ENCODE results near the gene NUDT3. TPM values are rescaled to one million over a fixed set of nuclear protein-coding genes. Genes with fewer than 3 reads are reported as not detected.
A peak's percentile ranks its signal among the peaks of the same experiment; 100 is the strongest.
"Not testable (repeated sequence)": the region's sequence is repeated elsewhere in the genome, so short reads cannot be mapped to it uniquely, and the experiment has no call there.

NUDT3 gene
- total RNA-seq, 1 donor from 2014 or later, result 20.0 TPM

- H3K9me3 Mint-ChIP-seq; intact Hi-C loops (cut with micrococcal nuclease); H3K27ac Mint-ChIP-seq; H3K4me1 Mint-ChIP-seq (ENCODE audit: low read depth); H3K27me3 Mint-ChIP-seq (ENCODE audit: insufficient read depth); H3K4me3 Mint-ChIP-seq; H3K36me3 Mint-ChIP-seq (ENCODE audit: low read depth); DNase-seq (ENCODE audit: low spot score): not testable (repeated sequence)
These were observed 64.9 kb downstream of the NUDT3 start for GRCh38 chr6:34327313-34328205.

GRCh38 chr6:34325633-34326032 is 66.8 kb downstream of the NUDT3 start:
- Mint-ChIP-seq H3K27ac (no peak overlapping the region), H3K9me3 (no peaks in the 10 kb centered on the region), H3K4me1 (ENCODE audit: low read depth) (no peaks in the 10 kb centered on the region), H3K36me3 (ENCODE audit: low read depth) (no peaks in the 10 kb centered on the region), H3K27me3 (ENCODE audit: insufficient read depth) (no peaks in the 10 kb centered on the region), H3K4me3 (no peak overlapping the region)
- intact Hi-C loops (cut with micrococcal nuclease), result no loop called here
- no peak for DNase-seq (ENCODE audit: low spot score)

- Mint-ChIP-seq H3K36me3 (ENCODE audit: low read depth) (no peaks in the 10 kb centered on the region), H3K27me3 (ENCODE audit: insufficient read depth) (no peaks in the 10 kb centered on the region), H3K4me1 (ENCODE audit: low read depth) (no peaks in the 10 kb centered on the region), H3K9me3 (no peaks in the 10 kb centered on the region), H3K4me3 (no peak overlapping the region), H3K27ac (no peak overlapping the region)
- intact Hi-C loops (cut with micrococcal nuclease), result no loop called here
- no peak for DNase-seq (ENCODE audit: low spot score)
These were observed 67.6 kb downstream of the NUDT3 start for GRCh38 chr6:34324738-34325444.

GRCh38 chr6:34324221-34324620 is 68.2 kb downstream of the NUDT3 start:
- H3K4me3 Mint-ChIP-seq; intact Hi-C loops (cut with micrococcal nuclease); H3K4me1 Mint-ChIP-seq (ENCODE audit: low read depth); H3K36me3 Mint-ChIP-seq (ENCODE audit: low read depth); H3K27ac Mint-ChIP-seq; H3K9me3 Mint-ChIP-seq; DNase-seq (ENCODE audit: low spot score); H3K27me3 Mint-ChIP-seq (ENCODE audit: insufficient read depth): not testable (repeated sequence)

- peaks cover 15% of the 10 kb centered on the region for H3K4me1 Mint-ChIP-seq (ENCODE audit: low read depth)
- H3K27me3 Mint-ChIP-seq (ENCODE audit: insufficient read depth), result no peaks in the 10 kb centered on the region
- intact Hi-C loops (cut with micrococcal nuclease), result no loop called here
- H3K36me3 Mint-ChIP-seq (ENCODE audit: low read depth), result no peaks in the 10 kb centered on the region
- H3K27ac Mint-ChIP-seq, result no peak overlapping the region
- no peaks in the 10 kb centered on the region for H3K9me3 Mint-ChIP-seq
- no peak for DNase-seq (ENCODE audit: low spot score)
- H3K4me3 Mint-ChIP-seq, result no peak overlapping the region
These were observed 69.2 kb downstream of the NUDT3 start for GRCh38 chr6:34323300-34323699.

- peaks cover 19% of the 10 kb centered on the region for H3K4me1 Mint-ChIP-seq (ENCODE audit: low read depth)
- H3K27me3 Mint-ChIP-seq (ENCODE audit: insufficient read depth), result no peaks in the 10 kb centered on the region
- DNase-seq (ENCODE audit: low spot score), result no peak
- intact Hi-C loops (cut with micrococcal nuclease), result no loop called here
- no peaks in the 10 kb centered on the region for H3K36me3 Mint-ChIP-seq (ENCODE audit: low read depth)
- no peak overlapping the region for H3K4me3 Mint-ChIP-seq
- no peaks in the 10 kb centered on the region for H3K9me3 Mint-ChIP-seq
- H3K27ac Mint-ChIP-seq, result no peak overlapping the region
These were observed 69.7 kb downstream of the NUDT3 start for GRCh38 chr6:34322732-34323131.

- Mint-ChIP-seq H3K27ac (no peak overlapping the region), H3K9me3 (no peaks in the 10 kb centered on the region), H3K4me1 (ENCODE audit: low read depth) (peaks cover 27% of the 10 kb centered on the region), H3K27me3 (ENCODE audit: insufficient read depth) (no peaks in the 10 kb centered on the region), H3K4me3 (no peak overlapping the region), H3K36me3 (ENCODE audit: low read depth) (no peaks in the 10 kb centered on the region)
- DNase-seq (ENCODE audit: low spot score), result no peak
- intact Hi-C loops (cut with micrococcal nuclease), result no loop called here
These were observed 70.6 kb downstream of the NUDT3 start for GRCh38 chr6:34321821-34322220.

GRCh38 chr6:34319471-34319885 is 73.0 kb downstream of the NUDT3 start:
- Mint-ChIP-seq H3K27ac (no peak overlapping the region), H3K9me3 (no peaks in the 10 kb centered on the region), H3K4me1 (ENCODE audit: low read depth) (peaks cover 50% of the 10 kb centered on the region), H3K27me3 (ENCODE audit: insufficient read depth) (no peaks in the 10 kb centered on the region), H3K4me3 (no peak overlapping the region), H3K36me3 (ENCODE audit: low read depth) (no peaks in the 10 kb centered on the region)
- DNase-seq (ENCODE audit: low spot score), result no peak
- intact Hi-C loops (cut with micrococcal nuclease), result loop anchor here (5.0 to 10.0 kb wide), 2 partner anchors 45 to 72 kb away; partner anchors contain the start of gene SMIM29

- peaks cover 50% of the 10 kb centered on the region for H3K4me1 Mint-ChIP-seq (ENCODE audit: low read depth)
- intact Hi-C loops (cut with micrococcal nuclease), result loop anchor here (5.0 to 10.0 kb wide), 2 partner anchors 46 to 71 kb away; partner anchors contain the start of gene SMIM29
- H3K27me3 Mint-ChIP-seq (ENCODE audit: insufficient read depth), result no peaks in the 10 kb centered on the region
- no peak overlapping the region for H3K4me3 Mint-ChIP-seq
- H3K27ac Mint-ChIP-seq, result peak overlapping the region; percentile 7
- H3K9me3 Mint-ChIP-seq, result no peaks in the 10 kb centered on the region
- no peak for DNase-seq (ENCODE audit: low spot score)
- H3K36me3 Mint-ChIP-seq (ENCODE audit: low read depth), result no peaks in the 10 kb centered on the region
These were observed 73.7 kb downstream of the NUDT3 start for GRCh38 chr6:34318499-34319470.

GRCh38 chr6:34317882-34318498 is 74.5 kb downstream of the NUDT3 start:
- DNase-seq (ENCODE audit: low spot score), result no peak
- no peaks in the 10 kb centered on the region for H3K9me3 Mint-ChIP-seq
- intact Hi-C loops (cut with micrococcal nuclease), result loop anchor here (5.0 to 10.0 kb wide), 2 partner anchors 47 to 71 kb away; partner anchors contain the start of gene SMIM29
- no peak overlapping the region for H3K27ac Mint-ChIP-seq
- H3K4me3 Mint-ChIP-seq, result no peak overlapping the region
- peaks cover 50% of the 10 kb centered on the region for H3K4me1 Mint-ChIP-seq (ENCODE audit: low read depth)
- H3K36me3 Mint-ChIP-seq (ENCODE audit: low read depth), result no peaks in the 10 kb centered on the region
- no peaks in the 10 kb centered on the region for H3K27me3 Mint-ChIP-seq (ENCODE audit: insufficient read depth)

- DNase-seq (ENCODE audit: low spot score), result no peak
- peak overlapping the region; percentile 10 for H3K27ac Mint-ChIP-seq
- H3K4me3 Mint-ChIP-seq, result no peak overlapping the region
- H3K4me1 Mint-ChIP-seq (ENCODE audit: low read depth), result peaks cover 50% of the 10 kb centered on the region
- intact Hi-C loops (cut with micrococcal nuclease), result loop anchor here (5.0 to 10.0 kb wide), 2 partner anchors 48 to 70 kb away; partner anchors contain the start of gene SMIM29
- no peaks in the 10 kb centered on the region for H3K27me3 Mint-ChIP-seq (ENCODE audit: insufficient read depth)
- no peaks in the 10 kb centered on the region for H3K36me3 Mint-ChIP-seq (ENCODE audit: low read depth)
- H3K9me3 Mint-ChIP-seq, result no peaks in the 10 kb centered on the region
These were observed 75.3 kb downstream of the NUDT3 start for GRCh38 chr6:34317172-34317477.

Measured in activated T-helper 1 cell treated with anti-CD3 and anti-CD28 coated beads, Interleukin-12 subunit alpha, Interleukin-12 subunit beta, Interleukin-2, Interleukin-4 antibody, amounts not matched to agents 30 ng/mL and 10 ng/mL and 1 ng/mL, durations not matched to agents 14 hours and 24 hours and 36 hours (primary cell).